ENCODE measurements around the gene SNX27.

GRCh38 chr1:151705146-151705545, 93.3 kb downstream of the SNX27 start:
- TF ChIP-seq POLR2A (IDR thresholded peaks at IDR 0.05), result no peak
- TF ChIP-seq, protein P1, sequence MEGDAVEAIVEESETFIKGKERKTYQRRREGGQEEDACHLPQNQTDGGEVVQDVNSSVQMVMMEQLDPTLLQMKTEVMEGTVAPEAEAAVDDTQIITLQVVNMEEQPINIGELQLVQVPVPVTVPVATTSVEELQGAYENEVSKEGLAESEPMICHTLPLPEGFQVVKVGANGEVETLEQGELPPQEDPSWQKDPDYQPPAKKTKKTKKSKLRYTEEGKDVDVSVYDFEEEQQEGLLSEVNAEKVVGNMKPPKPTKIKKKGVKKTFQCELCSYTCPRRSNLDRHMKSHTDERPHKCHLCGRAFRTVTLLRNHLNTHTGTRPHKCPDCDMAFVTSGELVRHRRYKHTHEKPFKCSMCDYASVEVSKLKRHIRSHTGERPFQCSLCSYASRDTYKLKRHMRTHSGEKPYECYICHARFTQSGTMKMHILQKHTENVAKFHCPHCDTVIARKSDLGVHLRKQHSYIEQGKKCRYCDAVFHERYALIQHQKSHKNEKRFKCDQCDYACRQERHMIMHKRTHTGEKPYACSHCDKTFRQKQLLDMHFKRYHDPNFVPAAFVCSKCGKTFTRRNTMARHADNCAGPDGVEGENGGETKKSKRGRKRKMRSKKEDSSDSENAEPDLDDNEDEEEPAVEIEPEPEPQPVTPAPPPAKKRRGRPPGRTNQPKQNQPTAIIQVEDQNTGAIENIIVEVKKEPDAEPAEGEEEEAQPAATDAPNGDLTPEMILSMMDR (IDR thresholded peaks at IDR 0.05), result no peak

Measured in right lobe of liver (tissue), 4 donors.